Activated B cell treated with CpG ODN at 0.5 μM for 24 hours (primary cell): ENCODE measurements around the gene MPI. TPM values are rescaled to one million over a fixed set of nuclear protein-coding genes. Genes with fewer than 3 reads are reported as not detected.

Experiments used
- ATAC-seq: fragments of 200-7000 bp; cut with Tn5 transposase; one replicate; pipeline ENCODE4 v1.10.0; 2021; ENCODE audit warnings: low read depth, mild to moderate bottlenecking, moderate library complexity
- CTCF ChIA-PET: fragments of 350-600 bp; sonication (Branson Sonifier 250); formaldehyde crosslinking; loops from one replicate; lab custom pipeline; 2021; ENCODE audit warnings: antibody characterized with exemption; lab: Charles Lee
- POLR2A ChIA-PET: fragments of 350-600 bp; sonication (Branson Sonifier 250); formaldehyde crosslinking; loops from one replicate; lab custom pipeline; 2021; ENCODE audit warnings: antibody characterized with exemption; lab: Charles Lee
- DNase-seq: peaks from one replicate; pipeline ENCODE4 v3.0.0; 2022
- H3K27ac Mint-ChIP-seq: one replicate; pipeline ENCODE4 v1.8.0; 2020; ENCODE audit warnings: mixed read lengths
- H3K27me3 Mint-ChIP-seq: one replicate; pipeline ENCODE4 v1.8.0; 2021; ENCODE audit warnings: mixed read lengths
- H3K36me3 Mint-ChIP-seq: one replicate; pipeline ENCODE4 v1.8.0; 2021; ENCODE audit warnings: low read depth, mixed read lengths
- H3K4me1 Mint-ChIP-seq: one replicate; pipeline ENCODE4 v1.8.0; 2021; ENCODE audit warnings: mixed read lengths
- H3K4me3 Mint-ChIP-seq: one replicate; pipeline ENCODE4 v1.8.0; 2020; ENCODE audit warnings: mild to moderate bottlenecking, mixed read lengths
- H3K9me3 Mint-ChIP-seq: one replicate; pipeline ENCODE4 v1.8.0; 2020; ENCODE audit warnings: mixed read lengths
- intact Hi-C: fragments of 100-400 bp; cut with micrococcal nuclease; formaldehyde crosslinking; loops from one replicate; pipeline ENCODE4 v1.15.1; 2024
- total RNA-seq: library from RNA; stranded (reverse); gene quantifications from 2 replicates; pipeline ENCODE4 v1.2.3, GENCODE V29; 2022
- TF ChIP-seq, protein P1 (sequence below): fragments of 200-600 bp; IDR thresholded peaks from one replicate; pipeline ENCODE4 v1.8.0; 2022; ENCODE audit warnings: antibody characterized with exemption, mild to moderate bottlenecking

Gene MPI
- total RNA-seq, 1 donor from 2014 or later, result 33.1 TPM

DNA sequence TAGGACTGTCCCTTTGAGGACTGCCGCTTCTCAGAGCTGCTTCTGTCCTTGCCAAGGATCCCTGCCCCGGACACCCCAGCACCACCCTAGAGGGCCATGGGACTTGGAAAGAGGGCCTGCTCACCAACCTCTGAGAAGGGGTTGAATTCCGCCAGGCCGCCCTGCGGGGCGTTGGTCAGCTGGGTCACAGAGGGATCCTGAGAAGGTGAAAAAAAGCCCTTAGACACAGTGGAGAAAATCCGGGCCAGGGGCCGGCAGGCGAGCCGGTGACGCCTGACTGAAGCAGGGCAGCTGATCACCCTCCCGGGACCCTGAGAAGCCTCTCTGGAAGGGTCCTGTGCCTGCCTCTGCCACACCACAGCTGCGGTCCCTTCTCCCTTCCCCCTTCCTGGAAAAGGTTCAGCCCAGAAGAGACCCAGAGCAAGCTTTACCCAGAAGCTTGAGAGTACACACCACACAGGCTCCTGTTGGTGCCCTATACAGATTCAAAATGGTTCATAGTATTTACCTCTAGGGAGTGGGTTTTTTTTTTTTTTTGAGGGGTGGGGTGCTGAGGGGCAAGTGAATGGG, 35.3 kb upstream of the MPI start:
- H3K36me3 Mint-ChIP-seq, result peaks cover 52% of the 10 kb centered on the region
- POLR2A ChIA-PET, result interaction anchor here (0.5 to 1.2 kb wide), 2 partner anchors 11 to 25 kb away, joined by 3 to 5 read pairs; no protein-coding TSS in a partner anchor

DNA sequence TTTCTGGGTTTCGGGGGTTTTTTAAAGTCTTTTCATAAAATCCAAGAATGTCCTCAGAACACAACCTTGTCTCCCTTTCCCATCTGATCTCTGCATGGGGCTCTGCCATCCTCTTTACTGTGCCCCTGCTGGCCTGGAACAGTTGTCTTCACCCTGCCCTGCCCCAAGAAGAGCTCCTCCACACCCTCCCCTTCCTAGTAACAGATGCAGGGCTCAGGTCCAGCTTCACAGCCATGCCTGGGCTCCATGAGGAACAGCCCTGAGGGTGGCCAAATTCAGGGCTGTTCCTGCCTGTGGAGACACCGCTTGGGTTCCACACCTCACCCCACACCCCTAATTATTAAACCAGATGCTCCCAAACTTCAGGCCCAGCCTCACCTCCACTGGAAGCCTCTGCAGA, 34.0 kb upstream of the MPI start:
- intact Hi-C loops, result loop anchor here (2.0 kb wide), 1 partner anchor 13 kb away; the partner anchor contains the start of gene ULK3
- POLR2A ChIA-PET, result interaction anchor here (4.0 to 4.9 kb wide), 2 partner anchors 11 to 14 kb away, joined by 35 to 42 read pairs; partner anchors contain the start of gene ULK3
- ATAC-seq (no peak), DNase-seq (no peak)
- H3K9me3 Mint-ChIP-seq, result no peaks in the 10 kb centered on the region
- peaks cover 49% of the 10 kb centered on the region for H3K4me1 Mint-ChIP-seq
- H3K36me3 Mint-ChIP-seq, result peaks cover 40% of the 10 kb centered on the region
- no peaks in the 10 kb centered on the region for H3K27me3 Mint-ChIP-seq
- peak overlapping the region; percentile 24 for H3K4me3 Mint-ChIP-seq
- peak overlapping the region; percentile 50 for H3K27ac Mint-ChIP-seq
- TF ChIP-seq, protein P1, sequence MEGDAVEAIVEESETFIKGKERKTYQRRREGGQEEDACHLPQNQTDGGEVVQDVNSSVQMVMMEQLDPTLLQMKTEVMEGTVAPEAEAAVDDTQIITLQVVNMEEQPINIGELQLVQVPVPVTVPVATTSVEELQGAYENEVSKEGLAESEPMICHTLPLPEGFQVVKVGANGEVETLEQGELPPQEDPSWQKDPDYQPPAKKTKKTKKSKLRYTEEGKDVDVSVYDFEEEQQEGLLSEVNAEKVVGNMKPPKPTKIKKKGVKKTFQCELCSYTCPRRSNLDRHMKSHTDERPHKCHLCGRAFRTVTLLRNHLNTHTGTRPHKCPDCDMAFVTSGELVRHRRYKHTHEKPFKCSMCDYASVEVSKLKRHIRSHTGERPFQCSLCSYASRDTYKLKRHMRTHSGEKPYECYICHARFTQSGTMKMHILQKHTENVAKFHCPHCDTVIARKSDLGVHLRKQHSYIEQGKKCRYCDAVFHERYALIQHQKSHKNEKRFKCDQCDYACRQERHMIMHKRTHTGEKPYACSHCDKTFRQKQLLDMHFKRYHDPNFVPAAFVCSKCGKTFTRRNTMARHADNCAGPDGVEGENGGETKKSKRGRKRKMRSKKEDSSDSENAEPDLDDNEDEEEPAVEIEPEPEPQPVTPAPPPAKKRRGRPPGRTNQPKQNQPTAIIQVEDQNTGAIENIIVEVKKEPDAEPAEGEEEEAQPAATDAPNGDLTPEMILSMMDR, result no peak
- CTCF ChIA-PET, result interaction anchor here (3.9 kb wide), 1 partner anchor 45 kb away, joined by 22 read pairs; no protein-coding TSS in a partner anchor

More for the DNA sequence above, 35.3 kb upstream of the MPI start:
- H3K27ac Mint-ChIP-seq, result peak overlapping the region; percentile 24
- intact Hi-C loops, result no loop called here
- H3K27me3 Mint-ChIP-seq, result no peaks in the 10 kb centered on the region
- no peak for DNase-seq
- CTCF ChIA-PET, result no interaction called here
- H3K4me3 Mint-ChIP-seq, result no peak overlapping the region
- H3K9me3 Mint-ChIP-seq, result no peaks in the 10 kb centered on the region
- H3K4me1 Mint-ChIP-seq, result peaks cover 48% of the 10 kb centered on the region
- TF ChIP-seq, protein P1, result no peak
- ATAC-seq, result no peak

DNA sequence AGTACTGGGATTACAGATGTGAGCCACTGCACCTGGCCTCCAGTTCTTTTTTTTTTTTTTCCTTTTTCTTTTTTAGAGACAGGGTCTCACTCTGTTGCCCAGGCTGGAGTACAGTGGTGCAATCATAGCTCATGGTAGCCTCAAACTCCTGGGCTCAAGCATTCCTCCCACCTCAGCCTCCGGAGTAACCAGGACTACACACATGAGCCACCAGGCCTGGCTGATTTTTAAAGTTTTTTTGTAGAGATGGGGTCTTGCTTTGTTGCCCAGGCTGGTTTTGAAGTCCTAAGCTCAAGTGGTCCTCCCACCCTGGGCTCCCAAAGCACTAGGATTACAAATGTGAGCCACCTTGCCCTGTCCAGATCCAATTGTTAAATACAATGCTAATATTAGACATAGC, 33.3 kb upstream of the MPI start:
- TF ChIP-seq, protein P1, result no peak
- ChIA-PET CTCF (interaction anchor here (3.9 kb wide), 1 partner anchor 45 kb away, joined by 22 read pairs; no protein-coding TSS in a partner anchor), POLR2A (interaction anchor here (0.6 to 4.9 kb wide), 3 partner anchors 11 to 39 kb away, joined by 3 to 42 read pairs (median 35); partner anchors contain the start of gene ULK3)
- Mint-ChIP-seq H3K4me3 (no peak overlapping the region), H3K27ac (peak overlapping the region; percentile 83), H3K9me3 (no peaks in the 10 kb centered on the region), H3K27me3 (no peaks in the 10 kb centered on the region), H3K4me1 (peaks cover 52% of the 10 kb centered on the region), H3K36me3 (peaks cover 37% of the 10 kb centered on the region)
- no peak for ATAC-seq
- DNase-seq, result no peak
- intact Hi-C loops, result loop anchor here (2.0 kb wide), 1 partner anchor 14 kb away; the partner anchor contains the start of gene ULK3

DNA sequence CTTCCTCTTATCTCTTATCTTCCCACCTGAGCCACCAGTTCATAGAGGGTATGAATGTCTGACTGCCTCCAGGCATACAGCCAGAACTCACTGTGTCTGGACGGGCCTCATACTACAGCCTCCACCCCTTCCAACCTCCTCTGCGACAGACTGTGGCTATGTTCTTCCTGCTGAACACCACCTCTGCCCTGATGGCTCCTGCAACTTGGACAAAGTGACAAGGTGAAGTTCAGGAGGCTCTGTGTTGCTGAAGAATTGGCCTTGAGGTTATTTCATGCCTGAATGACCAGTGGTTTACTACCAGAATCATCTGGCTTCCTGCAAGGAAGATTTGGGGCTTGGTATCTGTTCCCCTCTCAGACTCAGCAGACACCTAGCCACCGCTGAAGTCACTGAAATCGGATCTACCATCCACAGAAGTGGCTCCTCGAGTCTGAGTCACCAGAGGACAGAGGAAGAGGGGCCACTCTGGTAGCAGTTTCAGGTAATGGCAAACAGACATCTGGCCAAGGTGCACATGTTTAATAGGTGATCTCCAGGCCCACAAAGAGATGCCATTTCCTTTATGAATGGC, 32.7 kb upstream of the MPI start:
- H3K36me3 Mint-ChIP-seq, result peaks cover 31% of the 10 kb centered on the region
- ATAC-seq, result peak; percentile 72
- peak overlapping the region; percentile 44 for H3K4me3 Mint-ChIP-seq
- DNase-seq, result no peak
- TF ChIP-seq, protein P1, result no peak
- ChIA-PET POLR2A (interaction anchor here (0.6 to 4.9 kb wide), 4 partner anchors 12 to 44 kb away, joined by 3 to 42 read pairs (median 20); partner anchors contain the start of gene ULK3), CTCF (interaction anchor here (3.9 kb wide), 1 partner anchor 44 kb away, joined by 22 read pairs; no protein-coding TSS in a partner anchor)
- peak overlapping the region; percentile 83 for H3K27ac Mint-ChIP-seq
- no peaks in the 10 kb centered on the region for H3K9me3 Mint-ChIP-seq
- no peaks in the 10 kb centered on the region for H3K27me3 Mint-ChIP-seq
- H3K4me1 Mint-ChIP-seq, result peaks cover 52% of the 10 kb centered on the region
- intact Hi-C loops, result loop anchor here (1.0 to 2.0 kb wide), 2 partner anchors 13 to 14 kb away; partner anchors contain the start of gene ULK3
